22Rv1 (cell line): ENCODE results near the gene CRELD2.

Experiments used
- CTCF ChIP-seq: fragments of 450-650 bp; IDR thresholded peaks from 2 replicates; pipeline ENCODE4 v1.5.1; 2017; ENCODE audit warnings: mild to moderate bottlenecking
- ZFX ChIP-seq: fragments of 450-650 bp; IDR thresholded peaks from 2 replicates; pipeline ENCODE4 v1.6.1; 2017; ENCODE audit warnings: antibody characterized with exemption, borderline replicate concordance

DNA sequence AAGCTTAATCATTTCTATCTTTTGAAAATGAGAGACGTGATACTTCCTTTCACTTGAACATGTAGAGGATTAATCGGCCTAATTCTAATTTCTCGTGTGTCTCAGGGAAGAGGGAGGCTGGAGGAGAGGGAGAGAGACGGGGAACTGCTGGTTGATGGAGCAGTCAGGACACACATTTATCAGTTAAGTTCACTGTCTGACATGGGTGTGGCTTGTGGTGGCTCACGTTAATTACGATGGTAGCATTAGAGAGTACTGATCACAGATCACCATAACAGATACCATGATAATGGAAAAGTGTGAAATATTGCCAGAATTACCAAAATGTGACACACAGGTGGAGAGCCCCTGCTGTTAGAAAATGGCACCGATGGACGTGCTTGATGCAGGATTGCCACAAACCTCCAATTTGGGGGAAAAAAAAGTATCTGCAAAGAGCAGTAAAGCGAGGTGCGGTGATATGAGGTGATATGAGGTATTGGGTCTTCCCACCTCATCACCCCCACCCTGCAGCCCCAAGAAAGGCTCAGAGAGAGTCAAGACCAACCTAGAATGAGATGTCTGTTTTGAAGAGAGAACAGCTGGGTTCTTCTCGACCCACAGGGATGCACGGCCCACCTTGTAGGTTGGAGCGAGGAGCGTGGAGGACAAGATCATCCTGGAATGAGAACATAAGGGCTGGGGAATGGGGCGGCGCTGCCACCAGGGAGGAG is 45.0 kb upstream of the CRELD2 start:
- no peak for TF ChIP-seq CTCF
- no peak for TF ChIP-seq ZFX
